GM12878 (cell line): ENCODE results near the gene NUDT7.

Source experiments
- CEBPZ ChIP-seq: fragments of 150-350 bp; IDR thresholded peaks from 2 replicates; pipeline ENCODE4 v1.6.1; 2016; ENCODE audit warnings: low read depth, low read length
- CTCF ChIP-seq, 3 experiments: IDR thresholded peaks in 2 of 3; conservative IDR thresholded peaks in 1 of 3; 2 replicates each; pipeline ENCODE4 v1.5.1; 2011; ENCODE audit warnings: low read depth in 3 of 3, low read length in 3 of 3, mild to moderate bottlenecking in 3 of 3, control low read depth in 2 of 3, moderate library complexity in 2 of 3, inconsistent platforms in 1 of 3, mixed read lengths in 1 of 3; ENCODE audit not compliant: control insufficient read depth in 2 of 3, insufficient read depth in 1 of 3; ENCODE audit errors: extremely low read depth in 1 of 3
- E2F4 ChIP-seq: IDR thresholded peaks from 2 replicates; pipeline ENCODE4 v1.6.1; 2012; ENCODE audit warnings: low read depth, low read length, improper control_type of control experiment
- EP300 ChIP-seq, 2 experiments: fragments of 150-350 bp in 1 of 2; IDR thresholded peaks; 2 replicates each; pipeline ENCODE4 v1.6.1; 2011 to 2012; ENCODE audit warnings: low read depth in 2 of 2, low read length in 2 of 2, borderline replicate concordance in 1 of 2, improper control_type of control experiment in 1 of 2, inconsistent platforms in 1 of 2; ENCODE audit not compliant: control insufficient read depth in 1 of 2
- EZH2 ChIP-seq: IDR thresholded peaks from 2 replicates; pipeline ENCODE4 v1.6.1; 2012; ENCODE audit warnings: low read depth, mild to moderate bottlenecking, control low read depth, inconsistent platforms, low read length, borderline replicate concordance; ENCODE audit not compliant: control insufficient read depth
- KLF5 ChIP-seq: fragments of 450-650 bp; IDR thresholded peaks from 2 replicates; pipeline ENCODE4 v1.6.1; 2014; ENCODE audit warnings: mild to moderate bottlenecking; ENCODE audit not compliant: partially characterized antibody
- SPI1 ChIP-seq: IDR thresholded peaks from 2 replicates; pipeline ENCODE4 v1.6.1; 2011; ENCODE audit warnings: low read depth, mild to moderate bottlenecking, low read length, moderate library complexity, borderline replicate concordance; ENCODE audit not compliant: insufficient read depth

GRCh38 chr16:77763994-77764393 is 41.7 kb downstream of the NUDT7 start:
- no peak for TF ChIP-seq CTCF (IDR thresholded peaks at IDR 0.05 in 2 of 3, conservative IDR thresholded peaks at IDR 0.05 in 1 of 3; ENCODE audit: control insufficient read depth in 2 of 3, extremely low read depth in 1 of 3, insufficient read depth in 1 of 3, low read depth in 3 of 3, low read length in 3 of 3)
- no peak for TF ChIP-seq CEBPZ
- TF ChIP-seq EZH2, result no peak
- no peak for TF ChIP-seq KLF5
- no peak for TF ChIP-seq EP300 (IDR thresholded peaks at IDR 0.05; ENCODE audit: borderline replicate concordance in 1 of 2, control insufficient read depth in 1 of 2, low read depth in 2 of 2, low read length in 2 of 2)
- no peak for TF ChIP-seq E2F4
- no peak for TF ChIP-seq SPI1
